Activated naive CD4-positive, alpha-beta T cell treated with anti-CD3 and anti-CD28 coated beads, Interleukin-2, amount 50 U/mL, for 16 hours (primary cell): ENCODE data around the gene CLCN2.
A peak's percentile ranks its signal among the peaks of the same experiment; 100 is the strongest.
"Not testable (repeated sequence)": the region's sequence is repeated elsewhere in the genome, so short reads cannot be mapped to it uniquely, and the experiment has no call there.

Experiments used
- DNase-seq: peaks from one replicate; pipeline ENCODE4 v3.0.0-alpha.2; 2020

The CLCN2 gene

GRCh38 chr3:184343200-184343876 lies 18.1 kb downstream of the CLCN2 start:
- no peak for DNase-seq

GRCh38 chr3:184341925-184342324 lies 19.5 kb downstream of the CLCN2 start:
- DNase-seq: no peak

- not testable (repeated sequence) for DNase-seq
Observed at GRCh38 chr3:184339451-184340135, 21.8 kb downstream of the CLCN2 start.

- no peak for DNase-seq
Observed at GRCh38 chr3:184339001-184339400, 22.4 kb downstream of the CLCN2 start.

GRCh38 chr3:184338511-184338945 lies 22.9 kb downstream of the CLCN2 start:
- DNase-seq: no peak

GRCh38 chr3:184337981-184338380 lies 23.4 kb downstream of the CLCN2 start:
- no peak for DNase-seq

- no peak for DNase-seq
Observed at GRCh38 chr3:184337399-184337714, 24.0 kb downstream of the CLCN2 start, which contains the start of gene FAM131A. TSS of gene FAM131A (plus strand) at chr3:184337600. CDS start at chr3:184337631, 31 bp downstream.

GRCh38 chr3:184336547-184337398 lies 24.6 kb downstream of the CLCN2 start:
- no peak for DNase-seq

GRCh38 chr3:184335661-184336546 lies 25.5 kb downstream of the CLCN2 start:
- DNase-seq: peak; percentile 88

GRCh38 chr3:184335291-184335660 lies 26.1 kb downstream of the CLCN2 start:
- DNase-seq: no peak

GRCh38 chr3:184334470-184335158 lies 26.8 kb downstream of the CLCN2 start:
- DNase-seq: peak; percentile 42

GRCh38 chr3:184333700-184334099 lies 27.7 kb downstream of the CLCN2 start:
- no peak for DNase-seq

GRCh38 chr3:184333190-184333589 lies 28.2 kb downstream of the CLCN2 start:
- DNase-seq: no peak

GRCh38 chr3:184332370-184333090 lies 28.9 kb downstream of the CLCN2 start:
- DNase-seq: no peak

- DNase-seq: no peak
Observed at GRCh38 chr3:184328516-184328915, 32.9 kb downstream of the CLCN2 start.

GRCh38 chr3:184327171-184327570 lies 34.2 kb downstream of the CLCN2 start:
- no peak for DNase-seq

- peak; percentile 66 for DNase-seq
Observed at GRCh38 chr3:184325715-184326369, 35.6 kb downstream of the CLCN2 start.

- no peak for DNase-seq
Observed at GRCh38 chr3:184325269-184325668, 36.1 kb downstream of the CLCN2 start.

GRCh38 chr3:184323696-184324095 lies 37.7 kb downstream of the CLCN2 start:
- no peak for DNase-seq

GRCh38 chr3:184322731-184323487 lies 38.5 kb downstream of the CLCN2 start:
- no peak for DNase-seq
